K562 (cell line): ENCODE data around the gene CKLF. TPM values are rescaled to one million over a fixed set of nuclear protein-coding genes. Genes with fewer than 3 reads are reported as not detected.

Experiments
- AFF4 ChIP-seq: sonication (generic); formaldehyde crosslinking; IDR thresholded peaks from 2 replicates; pipeline ENCODE4 v1.8.0; 2023; ENCODE audit warnings: mild to moderate bottlenecking, missing genetic modification reagents
- ARID2 ChIP-seq: fragments of 450-650 bp; IDR thresholded peaks from 2 replicates; pipeline ENCODE4 v1.6.1; 2017; ENCODE audit warnings: antibody characterized with exemption, mild to moderate bottlenecking
- DPF2 ChIP-seq: fragments of 450-650 bp; IDR thresholded peaks from 2 replicates; pipeline ENCODE4 v1.6.1; 2016
- FOXP1 ChIP-seq: sonication (generic); formaldehyde crosslinking; IDR thresholded peaks from 2 replicates; pipeline ENCODE4 v1.8.0; 2022; ENCODE audit warnings: mild to moderate bottlenecking, missing genetic modification reagents
- HMBOX1 ChIP-seq: sonication (generic); IDR thresholded peaks from 2 replicates; pipeline ENCODE4 v1.6.1; 2016
- ID3 ChIP-seq, 2 experiments: fragments of 250-450 bp in 1 of 2; fragments of 450-650 bp in 1 of 2; sonication (Bioruptor Pico) in 1 of 2; IDR thresholded peaks; 2 replicates each; pipeline versions ENCODE4 v1.6.1 to v1.8.0; 2016 to 2021; ENCODE audit warnings: mild to moderate bottlenecking in 2 of 2, moderate library complexity in 2 of 2, missing compliant biosample characterization in 1 of 2, missing genetic modification characterization in 1 of 2
- KLF10 ChIP-seq: fragments of 250-450 bp; sonication (Bioruptor Pico); IDR thresholded peaks from 2 replicates; pipeline ENCODE4 v1.6.1; 2021; ENCODE audit warnings: matching md5 sums
- MAZ ChIP-seq, 2 experiments: fragments of 450-650 bp in 1 of 2; sonication (generic) in 1 of 2; formaldehyde crosslinking; IDR thresholded peaks in 1 of 2; conservative IDR thresholded peaks in 1 of 2; 2 replicates each; pipeline versions ENCODE4 v1.4.0 to v1.5.0; 2020; ENCODE audit warnings: mild to moderate bottlenecking in 1 of 2, missing genetic modification reagents in 1 of 2
- MED1 ChIP-seq: sonication (generic); formaldehyde crosslinking; IDR thresholded peaks from 2 replicates; pipeline ENCODE4 v1.8.1; 2023; ENCODE audit warnings: missing genetic modification reagents, borderline replicate concordance
- POLR2AphosphoS2 ChIP-seq: IDR thresholded peaks from 2 replicates; pipeline ENCODE4 v1.6.1; 2012; ENCODE audit warnings: low read length, improper control_type of control experiment
- ZBTB1 ChIP-seq: sonication (generic); formaldehyde crosslinking; IDR thresholded peaks from 2 replicates; pipeline ENCODE4 v1.8.1; 2023; ENCODE audit warnings: missing genetic modification reagents, low read depth, mild to moderate bottlenecking, borderline replicate concordance
- ZNF445 ChIP-seq: fragments of 250-450 bp; sonication (Bioruptor Pico); IDR thresholded peaks from 2 replicates; pipeline ENCODE4 v1.4.0; 2020; ENCODE audit warnings: low read depth, mild to moderate bottlenecking, moderate library complexity
- ZNF561 ChIP-seq: fragments of 450-650 bp; formaldehyde crosslinking; conservative IDR thresholded peaks from 2 replicates; pipeline ENCODE4 v1.4.0; 2020; ENCODE audit warnings: mild to moderate bottlenecking, moderate library complexity
- ZNF77 ChIP-seq: fragments of 250-450 bp; sonication (Bioruptor Pico); IDR thresholded peaks from 2 replicates; pipeline ENCODE4 v1.5.0; 2020
- polyA plus RNA-seq, 8 experiments: library from polyadenylated mRNA; depleted of rRNA in 4 of 8; stranded (reverse) in 5 of 8; unstranded in 3 of 8; fragments of >200 nt; fragmentation: Nextera tagmentation in 2 of 8; fragmentation: Illumina TruSeq in 1 of 8; extraction: Ambion mirVana in 2 of 8; extraction: Trizol in 1 of 8; gene quantifications; 2 replicates each; pipeline versions ENCODE4 v1.2.1 to v1.2.3, GENCODE V29; 2011 to 2014; ENCODE audit warnings: inconsistent platforms in 1 of 8, missing spikeins in 1 of 8
- total RNA-seq, 7 experiments: library from RNA; depleted of rRNA in 6 of 7; stranded (reverse); fragments of >200 nt in 6 of 7; fragmentation: Illumina TruSeq in 2 of 7; extraction: Trizol in 2 of 7; gene quantifications; 2 replicates each; pipeline versions ENCODE4 v1.2.1 to v1.2.3, GENCODE V29; 2011 to 2021; ENCODE audit warnings: low replicate concordance in 1 of 7
- TF ChIP-seq, protein P1 (sequence below): fragments of 250-450 bp; sonication (Bioruptor Pico); IDR thresholded peaks from 2 replicates; pipeline ENCODE4 v1.5.0; 2021
- TF ChIP-seq, protein P2 (sequence below): fragments of 250-450 bp; sonication (Bioruptor Pico); IDR thresholded peaks from 2 replicates; pipeline ENCODE4 v1.4.0; 2020; ENCODE audit warnings: borderline replicate concordance
- TF ChIP-seq, protein P3 (sequence below): sonication (generic); formaldehyde crosslinking; IDR thresholded peaks from 2 replicates; pipeline ENCODE4 v1.8.1; 2022; ENCODE audit warnings: missing genetic modification reagents

Gene CKLF
- total and polyA plus RNA-seq, 9 of the 15 experiments (the other 6 are each of a cell fraction or from before 2014, with no cell fraction given) = 84.8 to 322 (median 118) TPM

- TF ChIP-seq ID3 (CRISPR knock-in tag; IDR thresholded peaks at IDR 0.05) = no peak
- TF ChIP-seq ID3 (tag; IDR thresholded peaks at IDR 0.05) = 0 out of 2 replicates have a peak, but pooled peaks have one; percentile 31
- no peak for TF ChIP-seq ZNF561 (CRISPR knock-in tag)
- TF ChIP-seq MED1 = no peak
- TF ChIP-seq ZNF77 = no peak
- TF ChIP-seq POLR2AphosphoS2 = peak; percentile 58; the same call in 1 of the 2 replicates
- no peak for TF ChIP-seq HMBOX1
- TF ChIP-seq ARID2 = no peak
- no peak for TF ChIP-seq ZNF445 (CRISPR knock-in tag)
- peak; percentile 69 for TF ChIP-seq DPF2
- TF ChIP-seq, protein P1, sequence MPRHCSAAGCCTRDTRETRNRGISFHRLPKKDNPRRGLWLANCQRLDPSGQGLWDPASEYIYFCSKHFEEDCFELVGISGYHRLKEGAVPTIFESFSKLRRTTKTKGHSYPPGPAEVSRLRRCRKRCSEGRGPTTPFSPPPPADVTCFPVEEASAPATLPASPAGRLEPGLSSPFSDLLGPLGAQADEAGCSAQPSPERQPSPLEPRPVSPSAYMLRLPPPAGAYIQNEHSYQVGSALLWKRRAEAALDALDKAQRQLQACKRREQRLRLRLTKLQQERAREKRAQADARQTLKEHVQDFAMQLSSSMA (CRISPR knock-in tag) = 0 out of 2 replicates have a peak, but pooled peaks have one; percentile 42
- peak; percentile 90 for TF ChIP-seq ZBTB1 (CRISPR knock-in tag)
- peak; percentile 99 for TF ChIP-seq FOXP1 (CRISPR knock-in tag)
- no peak for TF ChIP-seq KLF10 (CRISPR knock-in tag)
- TF ChIP-seq, protein P2, sequence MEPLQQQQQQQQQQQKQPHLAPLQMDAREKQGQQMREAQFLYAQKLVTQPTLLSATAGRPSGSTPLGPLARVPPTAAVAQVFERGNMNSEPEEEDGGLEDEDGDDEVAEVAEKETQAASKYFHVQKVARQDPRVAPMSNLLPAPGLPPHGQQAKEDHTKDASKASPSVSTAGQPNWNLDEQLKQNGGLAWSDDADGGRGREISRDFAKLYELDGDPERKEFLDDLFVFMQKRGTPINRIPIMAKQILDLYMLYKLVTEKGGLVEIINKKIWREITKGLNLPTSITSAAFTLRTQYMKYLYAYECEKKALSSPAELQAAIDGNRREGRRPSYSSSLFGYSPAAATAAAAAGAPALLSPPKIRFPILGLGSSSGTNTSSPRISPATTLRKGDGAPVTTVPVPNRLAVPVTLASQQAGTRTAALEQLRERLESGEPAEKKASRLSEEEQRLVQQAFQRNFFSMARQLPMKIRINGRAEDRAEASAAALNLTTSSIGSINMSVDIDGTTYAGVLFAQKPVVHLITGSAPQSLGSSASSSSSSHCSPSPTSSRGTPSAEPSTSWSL (CRISPR knock-in tag) = no peak
- TF ChIP-seq AFF4 = peak; percentile 93
- TF ChIP-seq MAZ (CRISPR knock-in tag; conservative IDR thresholded peaks at IDR 0.05 in 1 of 2, IDR thresholded peaks at IDR 0.05 in 1 of 2) = peak; percentile 79 to 84
- TF ChIP-seq, protein P3, sequence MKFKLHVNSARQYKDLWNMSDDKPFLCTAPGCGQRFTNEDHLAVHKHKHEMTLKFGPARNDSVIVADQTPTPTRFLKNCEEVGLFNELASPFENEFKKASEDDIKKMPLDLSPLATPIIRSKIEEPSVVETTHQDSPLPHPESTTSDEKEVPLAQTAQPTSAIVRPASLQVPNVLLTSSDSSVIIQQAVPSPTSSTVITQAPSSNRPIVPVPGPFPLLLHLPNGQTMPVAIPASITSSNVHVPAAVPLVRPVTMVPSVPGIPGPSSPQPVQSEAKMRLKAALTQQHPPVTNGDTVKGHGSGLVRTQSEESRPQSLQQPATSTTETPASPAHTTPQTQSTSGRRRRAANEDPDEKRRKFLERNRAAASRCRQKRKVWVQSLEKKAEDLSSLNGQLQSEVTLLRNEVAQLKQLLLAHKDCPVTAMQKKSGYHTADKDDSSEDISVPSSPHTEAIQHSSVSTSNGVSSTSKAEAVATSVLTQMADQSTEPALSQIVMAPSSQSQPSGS (CRISPR knock-in tag) = no peak
Observed at GRCh38 chr16:66552286-66553177, at the start of gene CKLF (continued).
